Glomerular visceral epithelial cell (primary cell): ENCODE data around the gene UROC1.

ENCODE experiments used
- DNase-seq: peaks from one replicate; pipeline ENCODE4 v3.0.0-alpha.2; 2016; ENCODE audit errors: extremely low spot score

Gene UROC1

DNA sequence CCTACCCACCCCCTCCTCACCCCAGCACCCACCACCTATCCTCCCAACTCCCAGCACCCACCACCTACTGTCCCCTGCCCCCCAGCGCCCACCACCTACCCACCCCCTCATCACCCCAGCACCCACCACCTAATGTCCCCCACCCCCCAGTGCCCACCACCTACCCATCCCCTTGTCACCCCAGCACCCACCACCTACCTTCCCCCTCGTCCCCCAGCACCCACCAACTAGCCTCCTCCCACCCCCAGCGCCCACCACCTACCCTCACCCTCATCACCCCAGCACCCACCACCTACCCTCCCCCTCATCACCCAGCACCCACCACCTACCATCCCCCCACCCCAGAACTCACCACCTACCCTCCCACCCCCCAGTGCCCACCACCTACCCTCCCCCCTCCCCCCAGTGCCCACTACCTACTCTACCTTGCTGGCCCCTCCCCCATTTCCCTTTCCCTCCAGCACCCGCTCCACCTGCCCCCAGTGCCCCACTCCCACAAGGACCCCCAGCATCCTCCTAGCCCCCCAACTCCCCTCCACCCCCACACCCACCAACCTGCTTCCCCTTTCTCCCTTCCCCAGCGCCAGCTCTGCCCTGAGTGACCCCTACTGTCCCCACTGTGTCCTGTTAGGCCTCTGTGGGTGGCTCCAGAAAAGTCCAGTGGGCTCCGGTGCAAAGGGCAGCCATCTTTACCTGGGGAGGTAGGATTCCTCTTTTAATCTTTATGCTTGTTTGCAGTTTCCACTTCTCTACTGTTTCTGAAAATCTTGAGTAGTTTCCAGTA lies 1.2 kb downstream of the UROC1 start:
- DNase-seq = no peak

DNA sequence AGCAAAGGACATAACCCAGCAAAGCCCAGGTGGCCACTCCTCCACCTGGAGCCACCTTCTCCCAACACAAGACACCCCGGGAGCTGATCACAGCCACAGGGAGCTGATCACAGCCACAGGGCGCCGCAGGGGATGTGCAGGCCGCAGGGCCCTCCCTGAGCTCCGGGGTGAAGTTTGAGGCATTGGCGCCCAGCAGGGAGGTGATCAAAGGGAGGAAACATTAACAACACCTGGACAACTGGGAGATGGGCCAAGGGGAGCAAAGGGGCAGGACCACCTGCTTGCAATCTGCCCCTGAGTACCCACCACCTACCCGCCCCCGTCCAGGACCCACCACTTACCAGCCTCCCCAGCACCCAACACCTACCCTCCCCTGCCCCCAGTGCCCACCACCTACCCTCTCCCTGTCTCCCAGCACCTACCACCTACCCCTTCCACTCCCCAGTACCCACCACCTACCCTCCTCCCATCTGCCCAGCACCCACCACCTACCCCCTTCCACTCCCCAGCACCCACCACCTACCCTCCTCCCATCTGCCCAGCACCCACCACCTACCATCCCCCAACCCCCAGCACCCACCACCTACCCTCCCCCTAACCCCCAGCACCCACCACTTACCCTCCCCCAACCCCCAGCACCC lies 2.4 kb downstream of the UROC1 start:
- no peak for DNase-seq

DNA sequence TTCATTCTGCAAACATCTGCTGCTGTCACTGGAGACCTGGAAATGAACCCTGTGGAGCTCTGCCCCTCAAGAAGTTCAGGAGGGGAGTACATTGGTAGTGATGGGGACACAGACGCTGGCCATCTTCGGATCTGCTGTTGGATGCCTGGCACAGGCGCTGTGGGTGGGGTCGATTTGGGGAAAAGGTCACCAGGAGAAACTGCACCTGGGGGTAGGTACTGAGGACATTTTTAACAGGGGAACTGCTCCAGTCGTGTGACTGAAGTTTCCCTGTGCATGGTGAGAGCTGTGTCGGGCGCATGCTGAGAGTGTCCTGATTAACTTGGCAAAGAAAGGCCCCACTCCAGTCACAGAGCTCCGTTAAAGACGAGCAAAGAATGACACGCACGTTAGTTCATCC lies 3.4 kb downstream of the UROC1 start:
- no peak for DNase-seq

DNA sequence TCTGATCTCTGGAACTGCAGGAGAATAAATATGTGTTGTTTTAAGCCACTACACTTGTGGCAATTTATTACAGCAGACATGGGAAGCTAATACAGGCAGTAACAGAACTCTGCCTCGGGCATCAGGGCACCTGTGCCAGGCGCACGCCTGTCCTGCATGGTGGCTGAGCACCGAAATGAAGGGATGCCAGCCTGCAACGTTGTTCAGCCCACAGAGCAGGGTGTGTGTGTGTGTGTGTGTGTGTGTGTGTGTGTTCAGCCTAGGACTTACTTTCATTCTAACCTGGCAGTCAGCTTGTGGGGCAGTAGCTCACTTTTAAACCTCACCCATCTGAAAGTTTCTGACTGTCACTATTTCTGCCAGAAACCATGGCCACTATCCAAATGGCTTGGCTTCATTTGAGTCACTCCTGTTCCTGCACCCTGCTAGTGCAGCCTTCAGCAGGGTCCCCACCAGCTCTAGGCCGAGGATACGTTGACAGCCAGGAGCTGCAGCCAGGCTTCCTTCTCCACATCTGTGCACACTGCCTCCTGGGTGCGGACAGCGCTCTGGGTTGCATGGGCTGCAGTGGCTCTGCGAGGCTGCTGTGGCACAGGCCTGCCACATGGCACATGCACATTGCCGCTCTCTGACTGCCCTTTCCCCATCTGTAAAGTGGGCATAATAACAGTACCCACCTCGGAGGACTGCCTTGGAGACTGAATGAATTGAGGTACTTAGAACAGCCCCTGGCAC lies 4.5 kb downstream of the UROC1 start:
- DNase-seq = no peak

DNA sequence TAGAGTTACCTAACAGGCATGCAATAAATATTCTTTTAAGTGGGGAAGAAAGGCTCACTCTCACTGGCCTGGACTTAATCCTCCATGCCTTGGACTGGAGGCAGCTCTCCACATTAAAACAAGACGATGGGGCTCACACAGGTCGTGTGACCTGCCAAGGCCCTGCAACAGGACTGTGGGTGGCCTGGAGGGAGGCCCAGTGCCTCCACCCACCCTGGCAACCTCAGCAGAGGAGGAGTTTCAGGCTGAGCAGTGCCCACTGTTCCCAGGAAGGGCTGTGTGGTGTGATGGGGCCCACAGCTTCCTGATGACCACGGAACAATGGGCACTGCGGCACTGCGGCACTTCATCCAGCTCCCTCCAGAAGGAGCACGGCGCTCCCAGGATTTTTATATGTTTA lies 5.5 kb downstream of the UROC1 start:
- no peak for DNase-seq

DNA sequence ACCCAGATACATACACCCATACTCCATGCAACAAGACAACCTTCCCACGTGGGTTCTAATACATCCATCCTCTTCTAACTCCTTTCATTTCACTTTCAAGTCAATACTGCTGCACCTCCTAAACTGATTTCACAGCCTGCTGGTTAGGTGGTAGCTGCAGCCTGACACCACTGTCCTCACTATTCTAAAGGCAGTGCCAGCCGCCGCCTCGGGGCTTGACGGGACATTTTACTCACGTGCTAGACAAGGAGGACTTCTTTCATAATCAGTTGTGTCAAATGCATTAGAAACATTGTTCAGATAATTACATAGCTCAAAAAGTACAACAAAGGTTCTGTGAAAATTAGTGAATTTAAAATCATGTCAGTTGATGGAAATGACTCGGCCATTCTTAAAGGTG lies 6.3 kb downstream of the UROC1 start:
- DNase-seq = no peak

DNA sequence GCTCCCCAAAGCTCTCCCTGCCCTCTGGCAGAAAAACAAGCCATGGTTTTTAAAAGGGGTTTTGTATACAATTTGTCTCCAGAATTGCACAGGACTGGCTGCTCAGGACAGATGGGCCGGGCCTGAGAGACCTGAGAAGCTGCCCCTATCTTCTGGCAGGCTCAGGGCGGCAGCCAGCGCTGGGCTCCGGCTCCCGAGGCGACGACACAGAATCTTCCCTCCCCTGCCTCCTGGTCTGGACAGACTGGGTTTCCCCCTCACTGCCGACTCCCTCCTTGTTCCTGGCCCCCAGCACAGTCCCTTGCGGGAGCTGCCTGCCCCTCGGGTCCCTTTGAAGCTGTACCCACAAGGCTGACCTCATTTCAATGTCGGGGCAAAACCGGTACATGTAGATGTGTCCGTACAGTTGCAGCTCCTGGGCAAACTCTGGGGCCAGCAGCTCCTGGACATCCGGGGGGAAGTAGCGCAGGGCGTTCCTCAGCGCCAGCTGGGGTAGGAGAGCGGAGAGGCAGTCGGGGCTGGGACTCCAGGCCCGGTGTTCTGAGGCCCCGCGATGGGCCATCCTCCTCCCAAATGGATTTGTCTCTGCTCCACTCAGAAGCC lies 7.2 kb downstream of the UROC1 start:
- DNase-seq = no peak

DNA sequence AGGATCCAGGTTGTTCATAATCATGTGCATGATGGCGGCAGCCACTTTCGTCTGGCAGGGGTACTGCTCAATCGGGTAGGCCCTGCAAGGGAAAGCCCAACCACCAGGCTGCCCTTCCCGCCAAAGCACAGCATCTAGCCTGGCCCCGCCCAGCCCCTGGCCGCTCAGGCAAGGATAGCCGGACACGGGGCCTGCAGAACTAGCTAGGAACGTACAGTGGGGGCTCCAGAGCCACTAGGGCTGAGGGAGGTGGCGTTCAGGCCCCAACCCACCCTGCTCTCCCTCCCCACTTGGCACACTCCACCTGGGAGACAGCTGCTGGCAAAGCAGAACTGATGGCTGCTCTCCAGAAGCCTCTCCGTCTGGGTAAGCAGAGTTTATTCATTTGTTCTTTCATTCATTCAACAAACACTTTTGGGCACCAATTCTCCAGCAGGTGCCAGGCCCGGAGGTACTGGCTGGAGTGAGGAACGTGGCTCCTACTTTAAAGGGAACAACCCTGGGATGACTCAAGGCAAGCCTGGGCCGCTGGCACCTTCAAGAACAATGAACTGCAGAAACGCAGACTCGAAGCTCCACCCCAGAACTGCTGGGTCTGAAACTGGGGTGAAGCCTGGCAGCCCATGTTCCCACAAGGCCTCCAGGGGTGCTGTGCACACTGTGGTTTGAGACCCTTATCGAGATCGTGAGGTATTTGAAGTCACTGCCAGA lies 7.8 kb downstream of the UROC1 start:
- no peak for DNase-seq

DNA sequence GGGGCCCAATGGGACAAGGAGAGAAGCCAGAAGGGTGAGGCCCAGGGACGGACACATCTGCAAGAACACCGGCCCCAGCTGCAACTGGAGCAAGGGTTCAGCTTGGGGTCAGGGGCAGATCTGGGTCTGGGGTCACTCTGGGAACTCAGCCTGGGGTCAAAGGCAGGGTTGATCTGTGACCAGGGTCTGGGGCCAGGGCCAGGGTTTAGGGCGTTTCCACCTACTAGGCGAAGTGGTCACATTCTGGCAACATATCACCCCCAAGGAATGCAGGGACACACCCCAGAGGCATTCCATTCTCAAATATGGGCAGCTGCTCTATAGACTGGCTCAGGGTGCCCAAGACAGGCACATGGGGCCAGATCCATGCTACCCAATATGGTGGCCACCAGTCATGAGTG lies 9.0 kb downstream of the UROC1 start:
- DNase-seq = no peak

DNA sequence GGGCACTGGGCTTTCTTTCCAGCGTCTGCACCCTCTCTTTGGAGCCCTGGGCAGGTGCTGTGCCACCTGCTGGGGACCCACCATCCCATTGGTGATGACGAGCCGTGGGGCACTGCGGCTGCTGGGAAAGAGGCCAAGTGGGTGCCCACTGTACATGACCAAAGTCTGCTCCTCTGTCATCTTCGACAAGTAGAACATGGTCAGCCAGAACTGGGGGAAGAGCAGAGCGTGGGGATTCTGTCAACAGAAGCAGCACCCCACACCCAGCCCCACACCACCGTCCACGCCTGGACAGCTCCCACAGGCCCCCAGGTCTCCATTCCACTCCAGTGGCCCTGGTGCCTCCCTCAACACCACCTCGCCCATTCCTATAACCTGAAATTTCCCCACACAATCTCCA lies 9.7 kb downstream of the UROC1 start:
- no peak for DNase-seq

DNA sequence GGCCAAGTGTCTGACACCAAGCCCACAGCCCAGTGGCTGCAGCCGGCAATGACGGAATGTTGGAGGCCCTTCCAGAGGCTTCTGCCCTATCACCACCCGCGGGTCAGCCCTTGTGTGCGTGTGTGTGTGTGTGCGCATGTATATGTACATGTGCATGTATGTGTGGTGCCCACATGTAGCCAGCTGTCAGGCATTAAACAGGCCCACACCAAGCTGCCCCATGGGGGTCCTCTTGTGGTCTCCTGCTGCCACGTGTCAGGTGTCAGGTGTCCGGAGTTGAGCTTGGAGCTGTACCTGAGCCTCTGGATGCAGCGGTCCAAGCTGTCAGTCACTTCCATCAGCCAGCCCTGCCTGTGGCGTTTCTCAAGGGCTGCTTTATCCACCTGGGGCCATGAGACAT lies 13.9 kb downstream of the UROC1 start:
- DNase-seq = no peak

DNA sequence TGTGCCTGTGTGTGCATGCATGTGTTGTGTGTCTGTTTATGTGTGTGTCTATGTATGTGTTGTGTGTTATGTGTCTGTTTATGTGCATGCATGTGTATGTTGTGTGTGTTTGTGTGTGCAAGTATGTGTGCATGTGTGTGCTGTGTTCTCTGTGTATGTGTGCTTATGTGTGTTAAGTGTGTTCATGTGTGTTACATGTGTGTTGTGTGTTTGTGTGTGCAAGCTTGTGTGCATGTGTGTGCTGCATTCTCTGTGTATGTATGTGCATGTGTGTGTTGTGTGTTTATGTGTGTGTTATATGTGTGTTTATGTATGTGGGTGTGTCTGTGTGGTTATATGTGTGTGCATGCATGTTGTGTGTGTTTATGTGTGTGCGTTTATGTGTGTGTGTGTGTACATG lies 14.9 kb downstream of the UROC1 start:
- DNase-seq = no peak

DNA sequence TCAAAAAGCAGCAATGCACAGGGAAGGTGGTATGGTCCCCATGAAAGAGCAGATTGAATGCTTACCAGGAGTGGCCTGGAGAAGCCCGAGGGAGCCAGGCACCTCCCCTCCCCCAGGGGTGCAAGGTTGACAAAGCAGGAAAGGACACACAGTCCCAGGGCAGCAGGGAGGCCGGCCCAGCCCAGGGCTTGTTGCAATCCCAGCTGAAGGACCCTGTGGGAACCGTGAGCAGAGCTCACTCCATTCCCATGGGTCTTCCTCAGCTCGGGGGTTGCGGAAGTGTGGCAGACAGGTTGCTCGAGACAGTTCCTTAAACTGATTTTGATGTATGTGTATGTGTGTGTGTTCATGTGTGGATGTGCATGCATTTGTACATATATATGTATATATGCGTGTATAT lies 15.8 kb downstream of the UROC1 start:
- DNase-seq = no peak

DNA sequence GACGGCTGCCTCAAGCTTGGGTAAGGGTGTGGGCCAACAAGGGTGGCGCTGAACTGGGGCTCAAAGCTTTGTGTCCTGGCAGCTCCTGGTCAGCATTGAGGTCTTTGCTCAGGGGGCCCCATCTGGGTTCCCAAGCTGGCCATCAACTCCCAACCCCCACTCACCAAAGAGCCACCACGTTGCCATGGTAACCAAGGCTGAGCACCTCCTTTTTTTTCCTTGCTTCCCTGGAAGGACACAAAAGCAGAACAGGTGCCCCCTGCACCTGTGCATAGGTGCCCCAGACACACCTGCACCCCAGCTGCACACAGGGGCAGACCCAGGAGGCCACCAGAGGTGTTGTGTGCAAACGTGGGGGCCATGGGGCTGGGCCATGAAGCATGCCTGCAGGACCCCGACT lies 16.5 kb downstream of the UROC1 start:
- DNase-seq = no peak

DNA sequence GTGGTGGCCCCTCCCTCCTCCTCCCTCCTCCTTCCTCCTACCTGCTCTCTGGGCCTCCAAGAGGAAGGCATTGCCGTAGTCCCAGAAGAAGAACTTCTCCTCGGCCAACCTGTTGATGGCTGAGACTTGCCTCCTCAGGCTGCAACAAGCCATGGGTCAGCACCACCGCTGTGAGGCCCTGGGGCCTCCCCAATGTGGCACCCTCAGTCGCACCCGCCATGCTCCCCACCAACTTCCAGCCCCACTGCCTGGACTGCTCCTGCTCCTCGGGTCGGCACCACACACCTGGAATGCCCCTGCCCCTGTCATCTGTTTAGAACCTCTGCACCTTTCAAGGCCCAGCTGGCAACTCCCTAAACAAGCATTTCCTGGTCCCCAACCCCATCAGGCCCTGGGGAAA lies 17.6 kb downstream of the UROC1 start:
- DNase-seq = no peak

DNA sequence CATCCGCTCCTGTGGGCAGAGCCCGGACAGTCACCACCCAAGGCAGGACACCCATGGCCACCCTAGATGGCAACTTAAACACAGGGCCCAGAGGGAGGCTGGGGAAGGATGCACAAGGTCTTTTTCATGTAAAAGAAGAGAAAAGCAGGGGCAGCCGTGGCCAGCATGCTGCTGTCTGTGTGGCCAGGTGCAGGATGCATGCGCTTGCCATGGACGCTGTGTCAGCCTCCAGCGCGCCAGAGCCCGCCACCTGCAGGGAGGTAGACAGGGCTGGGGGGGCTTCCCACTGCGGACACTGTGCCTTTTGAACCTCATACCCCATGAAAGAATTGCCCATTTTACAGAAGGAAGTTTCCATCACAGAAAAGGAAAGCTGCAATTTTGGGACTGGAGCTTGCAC lies 18.2 kb downstream of the UROC1 start:
- DNase-seq = no peak

DNA sequence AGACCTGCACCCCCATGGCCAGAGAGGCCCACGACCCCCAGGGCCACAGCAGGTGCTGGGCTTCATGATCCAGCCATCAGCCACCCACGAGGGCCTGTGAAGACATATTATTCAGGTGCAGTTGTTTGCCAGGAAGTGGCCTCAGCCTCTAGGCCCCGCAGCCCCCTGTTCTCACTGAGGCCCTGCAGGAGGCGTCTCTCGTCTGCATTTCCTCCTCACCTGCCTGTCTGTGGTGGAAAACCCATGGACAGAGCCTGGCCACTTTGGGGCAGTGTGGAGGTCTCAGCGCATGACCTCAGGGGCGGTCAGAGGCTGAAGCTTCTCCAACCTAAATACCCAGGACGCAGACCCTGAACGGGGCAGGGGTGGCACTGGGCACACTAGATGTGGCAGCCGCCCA lies 18.6 kb downstream of the UROC1 start:
- DNase-seq = no peak

DNA sequence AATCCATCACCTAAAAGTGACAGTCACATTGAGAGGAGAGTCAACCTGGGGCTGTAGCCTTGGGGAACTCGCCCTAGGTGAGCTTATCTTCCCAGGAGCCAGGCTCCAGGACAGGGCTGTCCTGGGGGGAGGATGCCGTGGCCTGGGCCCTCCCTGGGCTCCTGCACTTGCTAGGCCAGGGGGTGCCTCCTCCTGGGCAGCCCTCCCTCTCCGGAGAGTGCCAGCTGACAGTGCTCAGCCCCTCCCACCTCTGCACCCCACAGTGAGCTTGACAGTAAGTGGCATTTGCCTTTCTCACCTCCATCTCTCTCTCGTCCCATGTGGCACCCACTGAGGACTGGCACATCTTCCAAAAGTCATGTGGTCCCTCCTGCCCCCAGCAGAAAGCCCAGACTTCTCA lies 19.1 kb downstream of the UROC1 start:
- no peak for DNase-seq

DNA sequence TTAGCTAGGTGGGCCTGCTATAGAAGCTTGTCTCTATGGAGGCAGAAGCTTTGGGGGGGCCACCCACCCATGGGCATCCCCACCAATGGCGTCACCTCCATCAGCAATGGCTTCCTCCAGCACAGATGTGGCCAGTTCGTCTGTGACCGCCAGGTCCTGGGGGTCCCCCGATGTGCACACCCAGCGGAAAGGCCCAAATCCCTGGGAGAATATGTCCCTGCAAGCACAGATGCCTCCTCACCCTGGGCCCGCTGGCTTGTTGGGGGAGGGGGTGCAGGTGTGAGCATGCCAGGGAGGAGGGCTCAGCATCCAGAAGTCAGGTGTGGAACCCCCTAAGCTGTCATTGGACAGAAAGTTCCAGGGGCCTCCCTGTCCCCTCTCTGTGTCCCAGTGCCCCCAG lies 19.6 kb downstream of the UROC1 start:
- no peak for DNase-seq

DNA sequence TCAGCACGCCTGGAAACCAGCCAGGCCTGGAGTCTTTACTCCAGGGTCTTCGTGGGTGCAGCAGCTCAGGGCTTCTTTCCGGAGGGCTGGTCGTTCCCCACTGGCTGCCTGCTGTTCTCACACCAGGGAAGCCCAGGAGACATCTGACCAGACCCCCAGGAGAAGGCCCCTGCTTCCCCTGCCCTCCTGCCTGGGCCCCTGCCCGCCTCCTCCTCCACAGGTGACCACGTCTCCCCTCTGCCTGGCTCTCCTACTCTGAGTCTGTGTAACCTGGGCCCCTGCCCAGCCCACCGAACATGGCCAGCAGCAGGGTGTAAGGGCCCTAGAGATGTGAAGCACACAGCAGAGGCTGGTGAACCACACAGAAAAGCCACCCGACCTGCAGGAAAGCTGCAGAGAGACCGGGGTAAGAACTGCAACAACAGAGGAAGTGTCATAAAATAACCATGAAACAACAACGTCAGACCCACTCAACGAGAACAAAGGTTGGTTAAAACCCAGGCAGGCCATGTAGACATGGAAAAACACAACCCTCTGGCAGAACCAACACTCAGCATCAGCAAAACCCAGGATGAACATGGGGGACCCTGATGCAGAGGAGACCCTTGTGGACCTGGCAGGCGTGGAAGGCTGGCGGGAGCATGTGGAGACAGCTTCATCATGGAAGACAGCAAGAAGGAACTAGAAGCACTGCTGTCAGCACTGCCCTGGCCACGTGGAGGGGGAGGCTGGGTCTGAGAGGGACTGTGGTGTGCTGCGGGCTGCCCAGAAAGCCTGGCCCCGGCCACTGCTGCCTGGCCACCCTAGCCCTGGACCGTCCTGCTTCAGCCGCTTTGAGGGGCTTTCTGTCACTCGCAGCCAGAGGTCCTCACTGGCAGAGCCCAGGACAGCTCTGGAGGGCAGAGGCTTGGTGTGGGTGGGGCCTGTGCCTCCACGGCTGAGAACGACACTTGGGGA lies 20.4 kb downstream of the UROC1 start:
- no peak for DNase-seq

DNA sequence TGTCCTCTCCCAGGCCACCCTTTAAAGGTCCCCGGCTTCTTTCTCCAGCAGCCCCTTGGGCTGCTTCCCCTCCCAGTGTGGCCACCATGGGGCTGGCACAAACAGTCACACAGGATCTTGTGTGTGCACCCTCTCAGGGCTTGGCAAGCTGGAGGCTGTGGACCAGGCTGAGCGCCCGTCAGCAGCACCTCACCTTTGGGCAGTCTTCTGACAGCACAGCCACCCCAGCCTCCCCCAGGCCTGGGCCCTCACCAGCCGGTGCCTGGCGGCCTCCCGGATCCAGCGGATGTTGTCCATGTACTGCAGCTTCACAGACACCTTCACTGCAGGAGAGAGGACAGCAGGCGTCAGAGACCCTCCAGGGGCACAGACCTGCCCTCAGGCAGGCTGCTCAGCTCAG lies 21.8 kb downstream of the UROC1 start:
- DNase-seq = no peak
